GM12875 (cell line): ENCODE data around the gene CRB2.
A peak's percentile ranks its signal among the peaks of the same experiment; 100 is the strongest.
"Not testable (repeated sequence)": the region's sequence is repeated elsewhere in the genome, so short reads cannot be mapped to it uniquely, and the experiment has no call there.

Source experiments
- H3K4me3 ChIP-seq: one replicate; pipeline ENCODE4 v1.5.1; 2011; ENCODE audit warnings: low read depth, low read length, control low read depth
- TF ChIP-seq, protein P1 (sequence below): IDR thresholded peaks from 2 replicates; pipeline ENCODE4 v1.5.1; 2011; ENCODE audit warnings: low read depth, mild to moderate bottlenecking, control low read depth, inconsistent platforms, low read length, moderate library complexity, borderline replicate concordance; ENCODE audit not compliant: insufficient read depth

The CRB2 gene

DNA sequence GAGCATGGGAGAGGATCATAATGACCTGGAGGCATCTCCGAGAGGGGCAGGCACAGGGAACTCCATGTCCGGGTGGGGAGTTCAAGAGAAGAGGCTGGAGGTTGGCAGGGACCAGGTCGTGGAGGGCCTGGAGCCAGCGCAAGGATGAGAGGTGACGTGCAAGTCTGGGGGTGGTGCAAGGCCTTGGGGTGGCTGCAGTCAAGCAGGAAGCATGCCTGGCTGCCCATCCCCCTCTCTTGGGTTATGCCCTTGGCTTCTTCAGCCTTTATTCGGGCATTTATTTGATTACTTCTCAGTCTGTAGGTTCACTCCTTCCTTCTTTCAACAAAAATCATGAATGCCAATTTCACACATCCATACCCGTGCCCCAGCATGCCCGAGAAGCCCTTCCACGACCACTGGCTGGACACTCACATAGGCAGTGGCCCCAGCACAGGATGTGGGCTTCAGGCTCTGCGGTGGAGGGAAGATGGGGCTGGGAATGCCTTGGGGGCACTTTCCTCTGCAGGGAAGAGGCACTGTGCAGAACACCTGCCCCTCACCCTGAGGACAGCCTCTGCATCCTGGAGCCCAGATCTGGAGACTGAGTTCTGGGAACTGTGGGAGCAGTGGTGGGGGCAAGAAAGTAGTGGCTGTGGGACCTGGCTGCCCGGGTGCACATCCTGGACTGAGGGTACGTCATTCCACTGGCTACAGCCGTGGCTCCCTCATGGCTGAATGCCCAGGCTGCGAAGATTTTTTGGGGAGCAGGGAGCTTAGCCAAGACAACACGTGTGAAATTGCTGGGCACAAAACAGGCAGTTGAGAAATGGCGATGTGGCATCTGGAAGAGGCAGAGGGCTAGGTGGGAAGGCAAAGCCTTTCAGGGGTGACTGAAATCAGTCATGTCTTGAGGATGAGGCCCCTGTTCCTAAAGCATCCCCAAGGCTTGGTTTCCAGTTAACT, 38.6 kb downstream of the CRB2 start:
- H3K4me3 ChIP-seq = no peak overlapping the region
- TF ChIP-seq, protein P1, sequence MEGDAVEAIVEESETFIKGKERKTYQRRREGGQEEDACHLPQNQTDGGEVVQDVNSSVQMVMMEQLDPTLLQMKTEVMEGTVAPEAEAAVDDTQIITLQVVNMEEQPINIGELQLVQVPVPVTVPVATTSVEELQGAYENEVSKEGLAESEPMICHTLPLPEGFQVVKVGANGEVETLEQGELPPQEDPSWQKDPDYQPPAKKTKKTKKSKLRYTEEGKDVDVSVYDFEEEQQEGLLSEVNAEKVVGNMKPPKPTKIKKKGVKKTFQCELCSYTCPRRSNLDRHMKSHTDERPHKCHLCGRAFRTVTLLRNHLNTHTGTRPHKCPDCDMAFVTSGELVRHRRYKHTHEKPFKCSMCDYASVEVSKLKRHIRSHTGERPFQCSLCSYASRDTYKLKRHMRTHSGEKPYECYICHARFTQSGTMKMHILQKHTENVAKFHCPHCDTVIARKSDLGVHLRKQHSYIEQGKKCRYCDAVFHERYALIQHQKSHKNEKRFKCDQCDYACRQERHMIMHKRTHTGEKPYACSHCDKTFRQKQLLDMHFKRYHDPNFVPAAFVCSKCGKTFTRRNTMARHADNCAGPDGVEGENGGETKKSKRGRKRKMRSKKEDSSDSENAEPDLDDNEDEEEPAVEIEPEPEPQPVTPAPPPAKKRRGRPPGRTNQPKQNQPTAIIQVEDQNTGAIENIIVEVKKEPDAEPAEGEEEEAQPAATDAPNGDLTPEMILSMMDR = no peak

DNA sequence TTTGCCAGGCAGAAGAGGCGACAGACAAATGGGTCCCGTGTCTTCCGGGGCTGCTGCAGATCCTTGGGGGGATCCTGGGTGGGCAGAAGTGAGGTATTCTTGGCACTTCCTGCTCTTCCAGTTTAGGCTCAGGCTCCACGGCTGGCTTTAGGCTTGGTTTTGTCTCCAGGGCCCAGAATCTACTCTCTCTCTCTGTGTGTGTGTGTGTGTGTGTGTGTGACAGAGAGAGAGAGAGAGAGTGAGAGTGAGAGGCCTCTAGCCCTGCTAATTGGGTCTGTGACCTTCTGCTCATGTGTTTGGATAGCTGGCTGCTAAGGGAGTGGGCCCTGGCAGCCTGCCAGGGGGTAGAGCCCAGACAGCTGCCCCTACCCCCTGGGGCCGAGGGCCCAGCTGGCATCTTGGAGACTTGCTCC, 39.3 kb downstream of the CRB2 start:
- TF ChIP-seq, protein P1 = no peak
- H3K4me3 ChIP-seq = no peak overlapping the region

DNA sequence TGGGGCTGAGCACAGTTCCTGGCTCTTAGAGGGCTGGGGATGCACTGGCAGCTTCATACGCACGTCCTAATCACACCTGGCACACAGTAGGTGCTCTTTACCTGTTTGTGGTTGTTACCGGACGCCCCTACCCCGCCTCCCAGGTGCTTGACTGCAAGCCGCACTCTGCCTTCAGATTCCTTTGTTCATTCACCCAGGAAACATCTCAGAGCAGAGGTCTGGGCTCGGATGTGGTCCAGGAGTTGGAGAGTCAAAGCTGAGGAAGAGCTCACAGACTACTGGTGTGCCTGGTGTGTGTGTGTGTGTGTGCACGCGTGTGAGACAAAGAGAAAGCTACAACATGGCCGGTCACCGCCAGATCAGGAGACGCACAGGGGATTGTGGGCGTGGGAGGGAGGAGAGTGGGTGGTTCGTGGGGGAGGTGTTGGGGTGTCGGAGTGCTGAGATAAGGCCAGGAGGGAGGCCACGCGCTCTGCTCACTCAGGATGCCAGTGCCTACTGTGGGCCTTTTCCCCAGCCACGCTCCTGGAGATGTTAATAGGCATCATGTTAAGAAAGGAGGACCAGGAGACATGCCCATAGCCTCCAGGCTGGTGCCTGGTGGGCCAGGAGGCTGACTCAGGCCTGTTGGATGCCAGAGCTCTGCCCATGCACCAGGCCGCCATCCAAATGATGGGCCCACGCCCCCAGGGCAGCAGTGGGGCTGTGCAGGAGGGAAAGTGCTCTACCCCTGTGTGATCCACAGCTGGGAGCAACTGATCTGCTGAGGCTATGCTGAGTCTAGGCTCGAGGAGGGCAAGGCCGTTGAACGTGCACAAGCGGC, 39.9 kb downstream of the CRB2 start:
- no peak overlapping the region for H3K4me3 ChIP-seq
- TF ChIP-seq, protein P1 = no peak

DNA sequence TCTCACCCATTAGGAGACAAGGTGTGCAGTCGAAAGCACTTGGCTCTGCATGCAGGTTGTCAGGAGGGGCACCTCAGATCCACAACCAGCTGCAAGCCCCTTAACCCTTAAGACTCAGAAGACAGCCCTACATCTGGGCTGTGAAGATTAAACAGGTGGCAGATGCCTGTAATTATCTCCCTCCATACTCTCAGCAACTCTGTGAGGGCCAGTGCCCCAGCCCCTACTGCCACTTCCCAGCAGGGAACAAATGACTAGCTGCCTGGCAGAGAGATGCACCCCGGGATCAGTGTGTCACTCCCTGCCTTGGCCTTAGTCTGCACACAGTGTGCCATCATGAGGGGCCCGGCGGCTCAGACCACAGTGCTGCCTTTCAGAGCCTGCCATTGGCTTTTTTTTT, 42.0 kb downstream of the CRB2 start:
- TF ChIP-seq, protein P1 = no peak
- H3K4me3 ChIP-seq = no peak overlapping the region

DNA sequence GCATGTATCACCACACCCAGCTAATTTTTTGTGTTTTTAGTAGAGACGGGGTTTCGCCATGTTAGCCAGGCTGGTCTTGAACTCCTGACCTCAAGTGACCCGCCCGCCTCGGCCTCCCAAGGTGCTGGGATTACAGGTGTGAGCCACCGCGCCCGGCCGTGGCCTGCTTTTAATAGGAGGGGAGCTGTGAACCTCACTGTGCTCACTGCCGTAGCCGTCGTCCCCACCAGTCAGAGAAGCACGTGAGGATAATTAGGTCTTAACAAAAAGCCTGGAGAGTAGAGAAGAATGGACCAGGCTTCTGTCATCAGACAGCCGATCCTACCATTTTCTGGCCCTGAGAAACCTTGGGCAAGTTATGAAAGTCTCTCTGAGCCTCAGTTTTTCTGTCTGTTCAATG, 42.9 kb downstream of the CRB2 start:
- not testable (repeated sequence) for H3K4me3 ChIP-seq

DNA sequence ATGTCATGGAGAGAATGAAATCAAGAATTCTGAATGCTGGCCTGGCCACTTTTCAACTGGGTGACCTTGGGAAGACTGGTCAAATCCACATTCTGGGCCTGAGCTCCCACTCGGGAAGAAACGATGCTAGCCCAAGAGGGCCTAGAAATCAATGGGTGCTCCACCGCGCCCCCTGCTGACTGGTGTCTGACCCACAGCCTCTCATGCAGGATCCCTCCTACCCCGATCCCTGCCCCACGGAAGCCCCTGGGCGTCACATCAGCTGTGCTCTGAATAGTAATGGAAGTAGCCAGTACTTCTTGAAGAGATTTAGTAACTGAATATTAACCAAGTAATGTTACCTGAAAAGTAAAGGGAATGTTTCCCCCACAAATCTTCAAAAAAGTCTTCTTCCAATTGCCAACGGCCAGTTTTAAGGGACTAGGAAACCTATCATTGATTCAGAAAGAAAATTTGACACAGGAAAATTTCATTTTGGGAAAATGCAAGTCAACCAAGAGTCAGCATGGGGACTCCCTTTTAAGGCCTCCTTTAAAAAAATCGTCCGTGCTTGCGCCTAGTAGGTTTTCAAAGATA, 43.9 kb downstream of the CRB2 start:
- no peak overlapping the region for H3K4me3 ChIP-seq
- TF ChIP-seq, protein P1 = peak; percentile 72

DNA sequence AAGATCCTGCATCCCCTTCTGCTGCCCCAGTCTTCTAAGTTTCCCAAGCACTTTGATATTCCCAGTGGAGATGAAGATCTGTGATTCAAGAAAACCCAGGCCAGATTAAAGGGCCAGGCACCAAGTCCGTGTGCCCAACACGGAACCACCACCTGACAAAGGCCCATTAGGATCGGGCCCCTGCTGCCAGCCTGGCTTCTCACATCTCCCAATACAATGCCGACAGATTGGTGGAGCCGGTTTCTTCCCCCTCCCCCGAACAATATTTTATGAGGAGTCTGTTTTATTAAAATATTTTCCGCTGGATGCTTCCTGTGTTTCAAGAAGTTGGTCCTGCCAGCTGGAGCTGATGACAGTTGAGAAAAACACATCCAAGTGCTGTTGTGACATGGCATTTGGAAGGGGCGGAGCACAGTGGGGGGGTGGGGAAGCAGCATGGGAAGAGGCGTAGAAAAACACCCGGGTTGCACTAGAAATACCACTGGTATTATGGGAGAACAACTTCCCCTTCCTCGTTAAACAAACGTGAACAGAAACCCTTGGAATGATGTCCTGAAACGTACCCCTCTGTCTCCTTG, 45.0 kb downstream of the CRB2 start:
- no peak overlapping the region for H3K4me3 ChIP-seq
- TF ChIP-seq, protein P1 = no peak
